ENCODE measurements around the gene SGSM2.

Gene SGSM2

DNA sequence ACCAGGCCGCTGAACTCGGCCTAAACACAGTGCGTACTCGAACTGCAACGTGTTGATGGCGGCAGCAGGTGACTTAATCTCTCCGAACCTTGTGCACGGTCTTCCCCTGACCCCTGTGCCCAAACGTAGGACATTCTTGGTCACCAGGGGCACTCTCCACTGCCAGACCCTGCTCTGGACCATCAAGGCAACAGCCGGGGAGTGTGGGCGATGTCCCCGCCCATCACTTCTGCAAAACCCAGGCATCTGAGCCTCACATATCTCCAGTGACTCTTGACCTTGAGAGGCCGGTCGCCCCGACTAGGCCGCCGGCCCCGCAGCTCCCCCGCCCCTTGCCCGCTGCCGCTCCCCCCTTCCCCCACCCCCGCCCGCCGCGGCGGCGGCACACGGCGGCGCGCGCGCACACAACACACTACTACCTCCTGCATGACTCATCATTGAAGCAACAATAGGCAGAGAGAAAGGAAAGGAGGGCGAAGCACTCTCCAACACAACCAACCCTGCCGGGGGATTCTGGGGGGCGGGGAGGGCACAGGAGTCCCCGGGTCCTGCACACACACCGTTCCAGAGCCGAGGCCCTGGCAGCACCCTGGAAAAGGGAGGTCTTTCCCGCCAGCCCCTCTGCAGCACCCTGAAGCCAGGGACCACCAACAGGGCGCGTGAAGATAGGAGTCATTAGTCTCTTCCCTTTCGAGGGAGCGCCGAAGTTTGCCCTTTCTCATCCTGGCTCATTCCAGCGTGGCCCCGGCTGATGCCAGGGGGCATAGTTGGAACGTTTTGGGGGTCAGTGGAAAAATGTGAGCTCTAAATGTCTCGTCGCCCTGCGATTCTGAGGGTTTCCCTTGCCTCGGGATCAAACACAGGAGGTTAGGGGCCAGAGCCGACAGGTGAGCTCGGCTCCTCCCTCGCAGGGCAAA, 61.6 kb downstream of the SGSM2 start:
- Mint-ChIP-seq H3K4me1 (peaks cover 67% of the 10 kb centered on the region), H3K36me3 (ENCODE audit: low read depth) (no peaks in the 10 kb centered on the region), H3K27ac (peak overlapping the region; percentile 97), H3K9me3 (no peaks in the 10 kb centered on the region), H3K27me3 (ENCODE audit: low read depth, poor library complexity) (no peaks in the 10 kb centered on the region), H3K4me3 (peak overlapping the region; percentile 92)
- no peak for DNase-seq
- TF ChIP-seq, protein P1, sequence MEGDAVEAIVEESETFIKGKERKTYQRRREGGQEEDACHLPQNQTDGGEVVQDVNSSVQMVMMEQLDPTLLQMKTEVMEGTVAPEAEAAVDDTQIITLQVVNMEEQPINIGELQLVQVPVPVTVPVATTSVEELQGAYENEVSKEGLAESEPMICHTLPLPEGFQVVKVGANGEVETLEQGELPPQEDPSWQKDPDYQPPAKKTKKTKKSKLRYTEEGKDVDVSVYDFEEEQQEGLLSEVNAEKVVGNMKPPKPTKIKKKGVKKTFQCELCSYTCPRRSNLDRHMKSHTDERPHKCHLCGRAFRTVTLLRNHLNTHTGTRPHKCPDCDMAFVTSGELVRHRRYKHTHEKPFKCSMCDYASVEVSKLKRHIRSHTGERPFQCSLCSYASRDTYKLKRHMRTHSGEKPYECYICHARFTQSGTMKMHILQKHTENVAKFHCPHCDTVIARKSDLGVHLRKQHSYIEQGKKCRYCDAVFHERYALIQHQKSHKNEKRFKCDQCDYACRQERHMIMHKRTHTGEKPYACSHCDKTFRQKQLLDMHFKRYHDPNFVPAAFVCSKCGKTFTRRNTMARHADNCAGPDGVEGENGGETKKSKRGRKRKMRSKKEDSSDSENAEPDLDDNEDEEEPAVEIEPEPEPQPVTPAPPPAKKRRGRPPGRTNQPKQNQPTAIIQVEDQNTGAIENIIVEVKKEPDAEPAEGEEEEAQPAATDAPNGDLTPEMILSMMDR (IDR thresholded peaks at IDR 0.05) = no peak

GRCh38 chr17:2399572-2400473, 62.5 kb downstream of the SGSM2 start:
- DNase-seq = peak; percentile 95
- H3K4me1 Mint-ChIP-seq = peaks cover 65% of the 10 kb centered on the region

DNA sequence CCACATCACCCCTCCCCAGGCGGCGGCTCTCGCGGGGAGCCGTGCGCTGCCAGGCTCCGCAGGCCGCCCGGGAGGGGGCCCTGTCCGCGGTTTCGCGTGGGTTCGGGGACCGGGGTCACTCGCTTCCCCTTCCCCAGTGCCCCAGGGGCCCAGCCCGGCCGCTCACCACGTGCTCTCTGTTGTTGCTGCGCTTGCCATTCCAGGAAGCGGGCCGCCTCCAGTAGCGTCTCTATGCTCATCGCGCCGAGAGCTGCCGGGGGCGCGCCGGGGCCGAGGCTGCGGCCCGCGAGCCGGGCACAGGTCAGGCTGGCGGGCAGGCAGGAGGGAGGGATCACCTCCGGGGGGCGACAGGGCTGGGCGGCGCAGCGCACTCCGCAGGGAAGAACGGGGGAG, 63.2 kb downstream of the SGSM2 start:
- DNase-seq = peak; percentile 65
- Mint-ChIP-seq H3K4me3 (peak overlapping the region; percentile 92), H3K27me3 (ENCODE audit: low read depth, poor library complexity) (no peaks in the 10 kb centered on the region), H3K4me1 (peaks cover 65% of the 10 kb centered on the region), H3K9me3 (no peaks in the 10 kb centered on the region), H3K36me3 (ENCODE audit: low read depth) (peaks cover 7% of the 10 kb centered on the region), H3K27ac (no peak overlapping the region)
- TF ChIP-seq, protein P1 (IDR thresholded peaks at IDR 0.05) = no peak

More at GRCh38 chr17:2399572-2400473, 62.5 kb downstream of the SGSM2 start:
- H3K36me3 Mint-ChIP-seq (ENCODE audit: low read depth) = peaks cover under 1% of the 10 kb centered on the region
- H3K27me3 Mint-ChIP-seq (ENCODE audit: low read depth, poor library complexity) = no peaks in the 10 kb centered on the region
- peak overlapping the region; percentile 92 for H3K4me3 Mint-ChIP-seq
- TF ChIP-seq, protein P1 (IDR thresholded peaks at IDR 0.05) = no peak
- peak overlapping the region; percentile 99 for H3K27ac Mint-ChIP-seq
- H3K9me3 Mint-ChIP-seq = no peaks in the 10 kb centered on the region

GRCh38 chr17:2400877-2401425, 63.6 kb downstream of the SGSM2 start, which contains the start of gene MNT:
MNT (minus strand) TSS chr17:2401060; CDS start chr17:2400712, 348 bp downstream.
- TF ChIP-seq, protein P1 (IDR thresholded peaks at IDR 0.05) = no peak

GRCh38 chr17:2401426-2402221, 64.3 kb downstream of the SGSM2 start:
- DNase-seq = peak; percentile 99
- TF ChIP-seq, protein P1 (IDR thresholded peaks at IDR 0.05) = no peak
- H3K36me3 Mint-ChIP-seq (ENCODE audit: low read depth) = peaks cover 10% of the 10 kb centered on the region
- H3K4me3 Mint-ChIP-seq = peak overlapping the region; percentile 87
- H3K27me3 Mint-ChIP-seq (ENCODE audit: low read depth, poor library complexity) = peaks cover 2% of the 10 kb centered on the region
- no peaks in the 10 kb centered on the region for H3K9me3 Mint-ChIP-seq
- peak overlapping the region; percentile 99 for H3K27ac Mint-ChIP-seq
- H3K4me1 Mint-ChIP-seq = peaks cover 62% of the 10 kb centered on the region

More at GRCh38 chr17:2400877-2401425, 63.6 kb downstream of the SGSM2 start, which contains the start of gene MNT:
- peak within 1 kb of the TSS; percentile 92 for H3K4me3 Mint-ChIP-seq
- peaks cover 64% of the 10 kb centered on the region for H3K4me1 Mint-ChIP-seq
- H3K36me3 Mint-ChIP-seq (ENCODE audit: low read depth) = peaks cover 10% of the 10 kb centered on the region
- peaks cover 2% of the 10 kb centered on the region for H3K27me3 Mint-ChIP-seq (ENCODE audit: low read depth, poor library complexity)
- no peaks in the 10 kb centered on the region for H3K9me3 Mint-ChIP-seq
- peak; percentile 90 for DNase-seq
- H3K27ac Mint-ChIP-seq = peak within 1 kb of the TSS; percentile 99

Measured in nephron progenitor cell (in vitro differentiated cells).